Lower leg skin (tissue), 4 donors: ENCODE measurements around the gene SORCS2. TPM values are rescaled to one million over a fixed set of nuclear protein-coding genes. Genes with fewer than 3 reads are reported as not detected.

Experiments used
- DNase-seq, 2 donors: peaks; one replicate each; pipeline ENCODE4 v3.0.0-alpha.2; 2019; ENCODE audit warnings: low spot score in 2 of 2
- H3K4me3 ChIP-seq: fragments of 200-600 bp; sonication (generic); 2 replicates; pipeline ENCODE4 v1.5.1; 2017; ENCODE audit warnings: mild to moderate bottlenecking, low read depth; ENCODE audit not compliant: poor library complexity, severe bottlenecking
- CTCF ChIP-seq, 3 donors: fragments of 450-650 bp; IDR thresholded peaks; one replicate each; pipeline ENCODE4 v1.5.1; 2016; ENCODE audit warnings: antibody characterized with exemption in 3 of 3, mild to moderate bottlenecking in 3 of 3, moderate library complexity in 2 of 3
- POLR2A ChIP-seq, 2 donors: fragments of 450-650 bp; IDR thresholded peaks; one replicate each; pipeline ENCODE4 v1.6.1; 2016 to 2017; ENCODE audit warnings: antibody characterized with exemption in 2 of 2, mild to moderate bottlenecking in 1 of 2, moderate library complexity in 1 of 2
- WGBS, 2 donors: methylation state at CpG; one replicate each; pipeline ENCODE4 v1.1.5; 2018; 5-methylcytosine and 5-hydroxymethylcytosine counted together
- intact Hi-C: fragments of 100-400 bp; cut with DNase I; formaldehyde crosslinking; loops from one replicate; pipeline ENCODE4 v1.15.0; 2023; ENCODE audit warnings: low total_unique reads
- total RNA-seq, 4 donors: library from RNA; depleted of rRNA; stranded (reverse); fragments of >200 nt; gene quantifications; one replicate each; pipeline ENCODE4 v1.1.0, GENCODE V29; 2016

Gene SORCS2
- total RNA-seq, 4 donors from 2014 or later = 1.1 to 6.4 (median 1.5) TPM

GRCh38 chr4:7302781-7303404, 110.6 kb downstream of the SORCS2 start:
- intact Hi-C loops = no loop called here
- 73 to 74% methylated on average over 22 of the region's 22 CpGs for WGBS, 2 donors
- DNase-seq = no peak
- no peak overlapping the region for H3K4me3 ChIP-seq
- no peak for TF ChIP-seq CTCF (IDR thresholded peaks at IDR 0.05)

GRCh38 chr4:7303561-7303960, 111.2 kb downstream of the SORCS2 start:
- no peak overlapping the region for H3K4me3 ChIP-seq
- TF ChIP-seq CTCF (IDR thresholded peaks at IDR 0.05) (no peak), POLR2A (IDR thresholded peaks at IDR 0.05) (no peak)
- intact Hi-C loops = no loop called here
- DNase-seq = no peak
- WGBS, 2 donors = 93 to 94% methylated on average over 12 of the region's 12 CpGs

GRCh38 chr4:7304436-7304835, 112.1 kb downstream of the SORCS2 start:
- no peak for TF ChIP-seq CTCF (IDR thresholded peaks at IDR 0.05)
- no peak for TF ChIP-seq POLR2A (IDR thresholded peaks at IDR 0.05)
- DNase-seq = no peak
- 94 to 96% methylated on average over 9 to 10 of the region's 10 CpGs for WGBS, 2 donors
- intact Hi-C loops = no loop called here
- H3K4me3 ChIP-seq = no peak overlapping the region

GRCh38 chr4:7306021-7306965, 114.0 kb downstream of the SORCS2 start:
- intact Hi-C loops = no loop called here
- 76 to 80% methylated on average over 21 to 22 of the region's 22 CpGs for WGBS, 2 donors
- no peak for TF ChIP-seq POLR2A (IDR thresholded peaks at IDR 0.05)
- TF ChIP-seq CTCF (IDR thresholded peaks at IDR 0.05) = no peak

GRCh38 chr4:7306986-7307385, 114.6 kb downstream of the SORCS2 start:
- H3K4me3 ChIP-seq = no peak overlapping the region
- WGBS, 2 donors = 69 to 72% methylated on average over 11 of the region's 11 CpGs
- no peak for DNase-seq
- TF ChIP-seq CTCF (IDR thresholded peaks at IDR 0.05) (no peak), POLR2A (IDR thresholded peaks at IDR 0.05) (no peak)
- intact Hi-C loops = no loop called here

More at GRCh38 chr4:7306021-7306965, 114.0 kb downstream of the SORCS2 start:
- no peak overlapping the region for H3K4me3 ChIP-seq
- no peak for DNase-seq
